Left lung (tissue), 10 donors: Measurements from ENCODE around the gene ATP6V1D. TPM values are rescaled to one million over a fixed set of nuclear protein-coding genes. Genes with fewer than 3 reads are reported as not detected.

ENCODE experiments used
- ATAC-seq: fragments of 200-7000 bp; cut with Tn5 transposase; one replicate; pipeline ENCODE4 v1.9.1; 2020; ENCODE audit warnings: moderate library complexity
- DNase-seq, 4 donors: peaks; one replicate each; pipeline ENCODE4 v3.0.0-alpha.2; 2013 to 2020
- H3K27ac ChIP-seq, 2 donors: fragments of 200-600 bp; sonication (generic) in 1 of 2; one replicate each; pipeline versions ENCODE4 v1.5.0 to v1.8.0; 2020 to 2021
- H3K27me3 ChIP-seq, 2 donors: fragments of 200-600 bp; sonication (generic) in 1 of 2; one replicate each; pipeline versions ENCODE4 v1.5.0 to v1.8.0; 2020 to 2021
- H3K36me3 ChIP-seq, 2 donors: fragments of 200-600 bp; sonication (generic) in 1 of 2; one replicate each; pipeline versions ENCODE4 v1.5.0 to v1.8.0; 2020 to 2021
- H3K4me1 ChIP-seq, 2 donors: fragments of 200-600 bp; one replicate each; pipeline ENCODE4 v1.8.0; 2021
- H3K4me3 ChIP-seq, 2 donors: fragments of 200-600 bp; sonication (generic) in 1 of 2; one replicate each; pipeline versions ENCODE4 v1.5.0 to v1.8.0; 2020 to 2021; ENCODE audit warnings: mild to moderate bottlenecking in 1 of 2
- H3K9me3 ChIP-seq, 2 donors: fragments of 200-600 bp; sonication (generic) in 1 of 2; one replicate each; pipeline versions ENCODE4 v1.5.0 to v1.8.0; 2020 to 2021
- intact Hi-C, 2 donors: fragments of 100-400 bp; cut with DNase I; formaldehyde crosslinking; loops; one replicate each; pipeline versions ENCODE4 v1.11.2 to v1.14.2; 2022
- polyA plus RNA-seq, 6 donors: library from polyadenylated mRNA; unstranded; fragments of 120-200 nt; gene quantifications; one replicate each; pipeline ENCODE4 v1.2.1, GENCODE V29; 2013; ENCODE audit not compliant: insufficient read length in 6 of 6
- total RNA-seq, 2 donors: library from RNA; stranded (reverse); fragmentation: NEBNext Ultra II Directional; extraction: Animal tissue kit (Norgen Biotek cat#: 25700); gene quantifications; one replicate each; pipeline ENCODE4 v1.2.1, GENCODE V29; 2021
- TF ChIP-seq, protein P1 (sequence below), 2 donors: fragments of 200-600 bp; sonication (generic) in 1 of 2; IDR thresholded peaks; one replicate each; pipeline versions ENCODE4 v1.5.0 to v1.8.0; 2021; ENCODE audit warnings: antibody characterized with exemption in 2 of 2
- donor health status: DM: no; HTN: yes; CAD: no.
- donor health status: DM: no; HTN: no; CAD: no.

The ATP6V1D gene
- total and polyA plus RNA-seq, 8 donors, result 71.4 to 109 (median 85.6) TPM

DNA sequence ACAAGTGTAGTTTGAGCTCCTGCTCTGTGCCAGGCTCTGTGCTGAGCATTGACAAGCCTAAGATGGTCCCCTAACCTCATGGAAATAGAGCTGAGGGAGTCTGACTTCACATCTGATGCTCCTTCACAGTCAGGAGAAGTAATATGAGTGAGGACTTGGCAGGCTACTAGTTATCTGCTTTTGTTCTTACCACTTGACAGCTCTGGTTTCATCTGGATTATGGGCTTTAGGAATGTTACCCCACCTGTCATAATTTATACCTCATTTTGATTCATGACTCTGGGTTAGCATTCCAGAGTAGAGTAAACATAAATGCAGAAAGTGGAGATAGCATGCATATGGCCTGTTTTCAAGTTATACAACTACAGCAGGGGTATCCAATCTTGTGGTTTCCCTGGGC is 40.5 kb downstream of the ATP6V1D start:
- Histone ChIP-seq H3K27ac (no peak overlapping the region), H3K9me3 (no peaks in the 10 kb centered on the region), H3K27me3 (no peaks in the 10 kb centered on the region), H3K4me1 (no peaks in the 10 kb centered on the region), H3K4me3 (no peak overlapping the region), H3K36me3 (peaks cover 5 to 47% of the 10 kb centered on the region in 2 donors)
- ATAC-seq, result no peak
- TF ChIP-seq, protein P1, sequence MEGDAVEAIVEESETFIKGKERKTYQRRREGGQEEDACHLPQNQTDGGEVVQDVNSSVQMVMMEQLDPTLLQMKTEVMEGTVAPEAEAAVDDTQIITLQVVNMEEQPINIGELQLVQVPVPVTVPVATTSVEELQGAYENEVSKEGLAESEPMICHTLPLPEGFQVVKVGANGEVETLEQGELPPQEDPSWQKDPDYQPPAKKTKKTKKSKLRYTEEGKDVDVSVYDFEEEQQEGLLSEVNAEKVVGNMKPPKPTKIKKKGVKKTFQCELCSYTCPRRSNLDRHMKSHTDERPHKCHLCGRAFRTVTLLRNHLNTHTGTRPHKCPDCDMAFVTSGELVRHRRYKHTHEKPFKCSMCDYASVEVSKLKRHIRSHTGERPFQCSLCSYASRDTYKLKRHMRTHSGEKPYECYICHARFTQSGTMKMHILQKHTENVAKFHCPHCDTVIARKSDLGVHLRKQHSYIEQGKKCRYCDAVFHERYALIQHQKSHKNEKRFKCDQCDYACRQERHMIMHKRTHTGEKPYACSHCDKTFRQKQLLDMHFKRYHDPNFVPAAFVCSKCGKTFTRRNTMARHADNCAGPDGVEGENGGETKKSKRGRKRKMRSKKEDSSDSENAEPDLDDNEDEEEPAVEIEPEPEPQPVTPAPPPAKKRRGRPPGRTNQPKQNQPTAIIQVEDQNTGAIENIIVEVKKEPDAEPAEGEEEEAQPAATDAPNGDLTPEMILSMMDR (IDR thresholded peaks at IDR 0.05), result no peak
- no peak for DNase-seq
- intact Hi-C loops, result no loop called here

- no peak for DNase-seq
- intact Hi-C loops, result no loop called here
- H3K9me3 ChIP-seq, result no peaks in the 10 kb centered on the region
- no peak overlapping the region for H3K27ac ChIP-seq
- TF ChIP-seq, protein P1 (IDR thresholded peaks at IDR 0.05), result no peak
- H3K36me3 ChIP-seq, result peaks cover 5 to 43% of the 10 kb centered on the region in 2 donors
- ATAC-seq, result no peak
- H3K4me3 ChIP-seq, result no peak overlapping the region
- H3K4me1 ChIP-seq, result no peaks in the 10 kb centered on the region
- no peaks in the 10 kb centered on the region for H3K27me3 ChIP-seq
These were observed 41.8 kb downstream of the ATP6V1D start for GRCh38 chr14:67317822-67318221.

GRCh38 chr14:67313153-67313552 is 46.5 kb downstream of the ATP6V1D start:
- TF ChIP-seq, protein P1 (IDR thresholded peaks at IDR 0.05), result no peak
- DNase-seq, result no peak
- H3K36me3 ChIP-seq, result peaks cover 0 to 11% of the 10 kb centered on the region in 2 donors
- H3K27ac ChIP-seq, result no peak overlapping the region
- intact Hi-C loops, result no loop called here
- H3K4me3 ChIP-seq, result no peak overlapping the region
- H3K27me3 ChIP-seq, result no peaks in the 10 kb centered on the region
- no peak for ATAC-seq
- no peaks in the 10 kb centered on the region for H3K9me3 ChIP-seq
- no peaks in the 10 kb centered on the region for H3K4me1 ChIP-seq

DNA sequence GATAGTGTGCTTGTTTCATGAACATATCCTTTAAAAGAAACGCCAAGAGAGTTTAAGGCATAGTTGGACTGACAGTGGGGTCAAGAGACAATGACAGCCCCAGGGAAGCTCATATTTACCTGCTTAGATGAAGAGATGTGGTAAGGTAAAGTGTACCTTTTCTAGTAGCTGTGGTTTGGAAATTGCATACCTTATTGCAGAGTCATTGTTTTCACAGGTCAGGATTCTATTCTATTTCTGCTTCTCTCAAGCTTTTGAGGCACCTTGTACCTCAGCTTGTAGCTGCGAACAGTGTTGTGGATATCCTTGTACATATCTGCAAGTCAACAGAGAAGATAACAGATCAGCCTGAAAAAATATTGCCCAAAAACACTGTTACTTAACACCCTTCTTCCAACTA is 47.7 kb downstream of the ATP6V1D start:
- Histone ChIP-seq H3K27me3 (no peaks in the 10 kb centered on the region), H3K4me1 (no peaks in the 10 kb centered on the region), H3K27ac (no peak overlapping the region), H3K9me3 (no peaks in the 10 kb centered on the region), H3K36me3 (peaks cover 0 to 19% of the 10 kb centered on the region in 2 donors), H3K4me3 (no peak overlapping the region)
- DNase-seq, result no peak
- intact Hi-C loops, result no loop called here
- TF ChIP-seq, protein P1 (IDR thresholded peaks at IDR 0.05), result no peak
- peak; percentile 36 for ATAC-seq

Other genes with a start within 250 kb of the ATP6V1D start
- under 1 TPM in 1 of 2 donors, not detected in 1; 0.12 TPM for gene GARIN2, start 170.4 kb downstream of the ATP6V1D start, total RNA-seq
- gene GARIN2, start 170.4 kb downstream of the ATP6V1D start, polyA plus RNA-seq, result under 1 TPM; 0.36 to 0.79 (median 0.59) TPM
- 10 to 100 TPM; 35.3 to 38.6 TPM for gene PALS1, start 118.4 kb downstream of the ATP6V1D start, total RNA-seq
- 10 to 100 TPM; 25.5 to 32.6 (median 29.4) TPM for gene PALS1, start 118.4 kb downstream of the ATP6V1D start, polyA plus RNA-seq
- gene EIF2S1, start 524 bp upstream of the ATP6V1D start, total RNA-seq, result 10 to 100 TPM; 64.0 to 99.4 TPM
- gene EIF2S1, start 524 bp upstream of the ATP6V1D start, polyA plus RNA-seq, result 10 to 100 TPM; 76.6 to 89.9 (median 84.9) TPM
- gene PLEK2, start 52.4 kb upstream of the ATP6V1D start, total RNA-seq, result 1 to 10 TPM; 2.8 to 4.2 TPM
- gene PLEK2, start 52.4 kb upstream of the ATP6V1D start, polyA plus RNA-seq, result 1 to 10 TPM; 3.2 to 6.7 (median 5.8) TPM
- gene TMEM229B, start 128.9 kb upstream of the ATP6V1D start, total RNA-seq, result 1 to 10 TPM; 3.1 to 7.7 TPM
- under 1 TPM; 0.39 to 0.83 (median 0.73) TPM for gene TMEM229B, start 128.9 kb upstream of the ATP6V1D start, polyA plus RNA-seq
- gene PLEKHH1, start 173.5 kb upstream of the ATP6V1D start, total RNA-seq, result 1 to 10 TPM; 1.2 to 2.7 TPM
- gene PLEKHH1, start 173.5 kb upstream of the ATP6V1D start, polyA plus RNA-seq, result 10 to 100 TPM in 5 of 6 donors, 1 to 10 TPM in 1; 10.0 to 19.2 (median 15.5) TPM
- 10 to 100 TPM; 12.8 to 21.6 TPM for gene PIGH, start 240.5 kb upstream of the ATP6V1D start, total RNA-seq
- 10 to 100 TPM; 22.4 to 28.6 (median 23.5) TPM for gene PIGH, start 240.5 kb upstream of the ATP6V1D start, polyA plus RNA-seq